ENCODE results near the gene CAPN12. TPM values are rescaled to one million over a fixed set of nuclear protein-coding genes. Genes with fewer than 3 reads are reported as not detected.

CAPN12 gene
- total RNA-seq, 3 donors from 2014 or later = 0.16 to 9.2 (median 4.1) TPM

GRCh38 chr19:38683393-38684077 is 60.7 kb downstream of the CAPN12 start:
- no peaks in the 10 kb centered on the region for H3K9me3 ChIP-seq
- intact Hi-C loops (cut with DNase I; ENCODE audit: low total_unique reads) = no loop called here
- DNase-seq (ENCODE audit: low spot score in 2 of 2) = peak; percentile 88 to 97
- peaks cover 27 to 47% of the 10 kb centered on the region in 2 donors for H3K4me1 ChIP-seq
- peak overlapping the region in 1 of 3 donors; percentile 39 for H3K4me3 ChIP-seq
- TF ChIP-seq POLR2A (IDR thresholded peaks at IDR 0.05) = peak; percentile 21
- TF ChIP-seq POLR2AphosphoS5 (IDR thresholded peaks at IDR 0.05) = peak; percentile 84 to 87 (median 86)
- no peak for TF ChIP-seq CTCF (IDR thresholded peaks at IDR 0.05)
- peak overlapping the region; percentile 98 to 99 for H3K27ac ChIP-seq
- H3K27me3 ChIP-seq = no peaks in the 10 kb centered on the region
- H3K36me3 ChIP-seq = no peaks in the 10 kb centered on the region

DNA sequence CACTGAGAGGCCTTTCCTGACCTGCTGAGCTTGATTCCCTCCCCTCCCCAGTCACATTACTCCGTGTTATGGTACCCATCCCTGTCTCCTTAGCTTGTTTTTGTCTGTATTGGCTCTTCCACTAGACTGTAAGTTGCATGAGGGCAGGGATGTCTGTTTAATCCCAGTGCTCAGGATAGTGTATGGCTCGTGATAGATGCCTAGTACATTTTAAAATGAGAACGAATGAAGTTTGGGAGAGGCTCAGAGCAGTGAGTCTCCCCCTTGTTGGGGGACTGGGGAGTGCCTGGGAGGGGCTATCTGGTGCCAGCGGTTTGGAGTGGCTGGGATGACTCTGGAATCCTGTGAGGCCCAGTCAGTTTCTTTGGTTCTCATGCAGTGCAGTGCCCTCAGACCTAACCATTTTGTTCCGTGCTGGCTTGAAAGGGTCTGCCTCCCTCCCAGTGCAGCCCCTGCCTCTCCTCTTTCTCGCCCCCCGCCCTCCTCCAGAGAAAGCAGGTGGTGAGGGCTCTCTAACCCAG is 61.3 kb downstream of the CAPN12 start:
- Histone ChIP-seq H3K9me3 (no peaks in the 10 kb centered on the region), H3K4me1 (peaks cover 27 to 52% of the 10 kb centered on the region in 2 donors), H3K27me3 (no peaks in the 10 kb centered on the region), H3K4me3 (peak overlapping the region in 1 of 3 donors; percentile 39), H3K27ac (peak overlapping the region; percentile 98 to 99), H3K36me3 (no peaks in the 10 kb centered on the region)
- DNase-seq (ENCODE audit: low spot score in 2 of 2) = no peak
- no peak for TF ChIP-seq CTCF (IDR thresholded peaks at IDR 0.05)
- no peak for TF ChIP-seq POLR2AphosphoS5 (IDR thresholded peaks at IDR 0.05)
- TF ChIP-seq POLR2A (IDR thresholded peaks at IDR 0.05) = no peak
- intact Hi-C loops (cut with DNase I; ENCODE audit: low total_unique reads) = no loop called here

GRCh38 chr19:38682195-38682867 is 61.9 kb downstream of the CAPN12 start:
- intact Hi-C loops (cut with DNase I; ENCODE audit: low total_unique reads) = no loop called here
- Histone ChIP-seq H3K4me1 (peaks cover 27 to 52% of the 10 kb centered on the region in 2 donors), H3K36me3 (no peaks in the 10 kb centered on the region), H3K27ac (peak overlapping the region; percentile 98 to 99), H3K9me3 (no peaks in the 10 kb centered on the region), H3K27me3 (no peaks in the 10 kb centered on the region), H3K4me3 (no peak overlapping the region)
- DNase-seq (ENCODE audit: low spot score in 2 of 2) = no peak
- TF ChIP-seq POLR2AphosphoS5 (IDR thresholded peaks at IDR 0.05) (no peak), POLR2A (IDR thresholded peaks at IDR 0.05) (no peak), CTCF (IDR thresholded peaks at IDR 0.05) (no peak)

Other genes with a start within 250 kb of the CAPN12 start
- gene MAP4K1, start 126.5 kb downstream of the CAPN12 start, total RNA-seq = 1 to 10 TPM; 2.5 to 9.3 (median 3.6) TPM
- gene EIF3K, start 125.3 kb downstream of the CAPN12 start, total RNA-seq = 100 to 1,000 TPM; 401 to 562 (median 420) TPM
- 100 to 1,000 TPM; 182 to 296 (median 269) TPM for gene ACTN4, start 96.8 kb downstream of the CAPN12 start, total RNA-seq
- gene LGALS7, start 29.0 kb upstream of the CAPN12 start, total RNA-seq = 1 to 10 TPM in 1 of 3 donors, not detected in 2; 1.5 TPM
- gene LGALS7B, start 44.7 kb upstream of the CAPN12 start, total RNA-seq = 10 to 100 TPM in 1 of 3 donors, 1 to 10 TPM in 1, not detected in 1; 5.9 to 23.6 TPM
- 10 to 100 TPM in 1 of 3 donors, under 1 TPM in 2; 0.80 to 16.4 (median 0.88) TPM for gene LGALS4, start 68.5 kb upstream of the CAPN12 start, total RNA-seq
- 100 to 1,000 TPM in 1 of 3 donors, 10 to 100 TPM in 2; 85.8 to 113 (median 93.8) TPM for gene ECH1, start 87.3 kb upstream of the CAPN12 start, total RNA-seq
- gene HNRNPL, start 105.5 kb upstream of the CAPN12 start, total RNA-seq = 100 to 1,000 TPM; 164 to 193 (median 168) TPM
- gene RINL, start 133.8 kb upstream of the CAPN12 start, total RNA-seq = 10 to 100 TPM in 2 of 3 donors, 1 to 10 TPM in 1; 4.5 to 13.0 (median 12.8) TPM
- gene SIRT2, start 155.1 kb upstream of the CAPN12 start, total RNA-seq = 10 to 100 TPM; 61.8 to 92.3 (median 88.2) TPM
- gene NFKBIB, start 155.5 kb upstream of the CAPN12 start, total RNA-seq = 10 to 100 TPM; 15.7 to 29.2 (median 19.6) TPM
- under 1 TPM in 2 of 3 donors, not detected in 1; 0.64 to 0.88 TPM for gene CCER2, start 167.7 kb upstream of the CAPN12 start, total RNA-seq
- 10 to 100 TPM; 10.9 to 22.6 (median 18.9) TPM for gene SARS2, start 186.3 kb upstream of the CAPN12 start, total RNA-seq
- gene MRPS12, start 186.5 kb upstream of the CAPN12 start, total RNA-seq = 10 to 100 TPM; 27.5 to 41.0 (median 29.3) TPM
- gene FBXO17, start 231.3 kb upstream of the CAPN12 start, total RNA-seq = 10 to 100 TPM; 14.2 to 67.2 (median 28.5) TPM